GM23338 (cell line): ENCODE results near the gene HPRT1. TPM values are rescaled to one million over a fixed set of nuclear protein-coding genes. Genes with fewer than 3 reads are reported as not detected.

Experiments
- ATAC-seq: fragments of 200-7000 bp; cut with Tn5 transposase; 3 replicates; pipeline ENCODE4 v1.9.1; 2020
- DNase-seq: peaks from one replicate; pipeline ENCODE4 v3.0.0-alpha.2; 2015; ENCODE audit warnings: low spot score
- H2AFZ ChIP-seq: fragments of 200-600 bp; sonication (generic); 2 replicates; pipeline ENCODE4 v1.8.0; 2016; ENCODE audit warnings: antibody characterized with exemption, mild to moderate bottlenecking, moderate library complexity
- H3F3A ChIP-seq: fragments of 200-600 bp; sonication (generic); replicated peaks from 2 replicates; pipeline ENCODE4 v1.8.0; 2017; ENCODE audit warnings: antibody characterized with exemption, mixed run types, low read depth
- H3K27ac ChIP-seq: fragments of 200-600 bp; sonication (generic); 2 replicates; pipeline ENCODE4 v1.6.1; 2016; ENCODE audit warnings: low read depth
- H3K27me3 ChIP-seq: fragments of 200-600 bp; sonication (generic); 2 replicates; pipeline ENCODE4 v1.8.0; 2016; ENCODE audit warnings: mild to moderate bottlenecking, mixed run types, moderate library complexity; ENCODE audit not compliant: insufficient read depth
- H3K36me3 ChIP-seq: fragments of 200-600 bp; sonication (generic); 2 replicates; pipeline ENCODE4 v1.8.0; 2016; ENCODE audit warnings: mild to moderate bottlenecking; ENCODE audit not compliant: insufficient read depth
- H3K4me1 ChIP-seq: fragments of 200-600 bp; sonication (generic); 2 replicates; pipeline ENCODE4 v1.8.0; 2016; ENCODE audit warnings: mild to moderate bottlenecking, moderate library complexity; ENCODE audit not compliant: insufficient read depth
- H3K4me2 ChIP-seq: fragments of 200-600 bp; sonication (generic); 2 replicates; pipeline ENCODE4 v1.7.1; 2017; ENCODE audit warnings: mixed run types
- H3K4me3 ChIP-seq: fragments of 200-600 bp; sonication (generic); 2 replicates; pipeline ENCODE4 v1.6.1; 2016; ENCODE audit warnings: mixed run types
- H3K79me2 ChIP-seq: fragments of 200-600 bp; sonication (generic); replicated peaks from 2 replicates; pipeline ENCODE4 v1.8.0; 2017; ENCODE audit warnings: mild to moderate bottlenecking; ENCODE audit not compliant: insufficient read depth
- H3K9me2 ChIP-seq: fragments of 200-600 bp; sonication (generic); 2 replicates; pipeline ENCODE4 v1.8.0; 2017; ENCODE audit not compliant: insufficient read depth
- H4K20me1 ChIP-seq: fragments of 200-600 bp; sonication (generic); replicated peaks from 2 replicates; pipeline ENCODE4 v1.8.0; 2017; ENCODE audit warnings: mild to moderate bottlenecking; ENCODE audit not compliant: insufficient read depth
- H3K27ac Mint-ChIP-seq: 2 replicates; pipeline ENCODE4 v1.8.0; 2020; ENCODE audit warnings: inconsistent platforms, mild to moderate bottlenecking, moderate library complexity, mixed read lengths
- H3K27me3 Mint-ChIP-seq: 3 replicates; pipeline ENCODE4 v1.8.0; 2022; ENCODE audit warnings: low read depth, mild to moderate bottlenecking, moderate library complexity, mixed read lengths, inconsistent platforms; ENCODE audit not compliant: insufficient read depth, poor library complexity
- H3K36me3 Mint-ChIP-seq: 3 replicates; pipeline ENCODE4 v1.8.0; 2021; ENCODE audit warnings: low read depth, mild to moderate bottlenecking, inconsistent platforms, moderate library complexity, mixed read lengths
- H3K4me1 Mint-ChIP-seq: 3 replicates; pipeline ENCODE4 v1.8.0; 2020; ENCODE audit warnings: mild to moderate bottlenecking, inconsistent platforms, mixed read lengths
- H3K4me3 Mint-ChIP-seq: 3 replicates; pipeline ENCODE4 v1.8.0; 2021; ENCODE audit warnings: moderate library complexity, mild to moderate bottlenecking, inconsistent platforms, mixed read lengths
- H3K9me3 Mint-ChIP-seq: 3 replicates; pipeline ENCODE4 v1.8.0; 2020; ENCODE audit warnings: moderate library complexity, mild to moderate bottlenecking, inconsistent platforms, mixed read lengths
- CREB1 ChIP-seq: fragments of 250-450 bp; sonication (Bioruptor Pico); IDR thresholded peaks from 2 replicates; pipeline ENCODE4 v1.5.0; 2020; ENCODE audit warnings: low read depth, mild to moderate bottlenecking, moderate library complexity
- CTCF ChIP-seq, 2 experiments: fragments of 200-600 bp in 1 of 2; sonication (generic) in 1 of 2; conservative IDR thresholded peaks; 2 replicates each; pipeline versions ENCODE4 v1.5.1 to v1.6.1; 2016 to 2017; ENCODE audit warnings: antibody characterized with exemption in 2 of 2, low read depth in 2 of 2, mild to moderate bottlenecking in 2 of 2, moderate library complexity in 1 of 2
- EZH2 ChIP-seq: fragments of 200-600 bp; sonication (generic); IDR thresholded peaks from one replicate; pipeline ENCODE4 v1.8.0; 2017; ENCODE audit warnings: antibody characterized with exemption, mild to moderate bottlenecking, low read depth; ENCODE audit not compliant: unreplicated experiment
- JUNB ChIP-seq: IDR thresholded peaks from one replicate; pipeline ENCODE4 v1.6.1; 2016; ENCODE audit warnings: antibody characterized with exemption; ENCODE audit not compliant: unreplicated experiment
- NANOG ChIP-seq: IDR thresholded peaks from 2 replicates; pipeline ENCODE4 v1.6.1; 2016; ENCODE audit warnings: antibody characterized with exemption, borderline replicate concordance
- POLR2AphosphoS5 ChIP-seq: IDR thresholded peaks from 2 replicates; pipeline ENCODE4 v1.6.1; 2016; ENCODE audit warnings: antibody characterized with exemption, low read depth
- STAT1 ChIP-seq: IDR thresholded peaks from one replicate; pipeline ENCODE4 v1.6.1; 2016; ENCODE audit warnings: antibody characterized with exemption; ENCODE audit not compliant: unreplicated experiment
- ZNF114 ChIP-seq: fragments of 250-450 bp; sonication (Bioruptor Pico); IDR thresholded peaks from 2 replicates; pipeline ENCODE4 v1.5.0; 2020; ENCODE audit warnings: mild to moderate bottlenecking, moderate library complexity
- polyA plus RNA-seq: library from polyadenylated mRNA; unstranded; fragments of >200 nt; fragmentation: Nextera tagmentation; extraction: Ambion mirVana; gene quantifications from 2 replicates; pipeline ENCODE4 v1.2.1, GENCODE V29; 2016
- total RNA-seq: library from RNA; depleted of rRNA; stranded (reverse); fragments of >200 nt; shearing (Covaris generic); gene quantifications from 2 replicates; pipeline ENCODE4 v1.2.3, GENCODE V29; 2014
- TF ChIP-seq, protein P1 (sequence below): fragments of 250-450 bp; sonication (Bioruptor Pico); IDR thresholded peaks from 2 replicates; pipeline ENCODE4 v1.5.0; 2020; ENCODE audit warnings: mild to moderate bottlenecking, moderate library complexity

HPRT1 gene
- total and polyA plus RNA-seq, 2 experiments from 2014 or later: 27.0 to 79.4 TPM

GRCh38 chrX:134544135-134544512 lies 84.2 kb downstream of the HPRT1 start:
- peak overlapping the region; percentile 78 for H3K4me2 ChIP-seq
- Mint-ChIP-seq H3K9me3 (no peaks in the 10 kb centered on the region), H3K27ac (no peak overlapping the region), H3K36me3 (no peaks in the 10 kb centered on the region), H3K4me3 (peak overlapping the region; percentile 77), H3K27me3 (peaks cover 52% of the 10 kb centered on the region), H3K4me1 (peaks cover 44% of the 10 kb centered on the region)
- no peaks in the 10 kb centered on the region for H4K20me1 ChIP-seq
- H3K36me3 ChIP-seq: no peaks in the 10 kb centered on the region
- DNase-seq (no peak), ATAC-seq (no peak)
- H3K4me1 ChIP-seq: peaks cover 47% of the 10 kb centered on the region
- no peak overlapping the region for H3K27ac ChIP-seq
- no peaks in the 10 kb centered on the region for H3K79me2 ChIP-seq
- H3K9me2 ChIP-seq: no peaks in the 10 kb centered on the region
- TF ChIP-seq ZNF114: no peak
- TF ChIP-seq POLR2AphosphoS5: no peak
- TF ChIP-seq JUNB: no peak
- no peak for TF ChIP-seq EZH2
- TF ChIP-seq CTCF (conservative IDR thresholded peaks at IDR 0.05; ENCODE audit: low read depth in 2 of 2): no peak
- TF ChIP-seq CREB1 (CRISPR knock-in tag): no peak
- no peak for TF ChIP-seq STAT1
- TF ChIP-seq NANOG: no peak
- TF ChIP-seq, protein P1, sequence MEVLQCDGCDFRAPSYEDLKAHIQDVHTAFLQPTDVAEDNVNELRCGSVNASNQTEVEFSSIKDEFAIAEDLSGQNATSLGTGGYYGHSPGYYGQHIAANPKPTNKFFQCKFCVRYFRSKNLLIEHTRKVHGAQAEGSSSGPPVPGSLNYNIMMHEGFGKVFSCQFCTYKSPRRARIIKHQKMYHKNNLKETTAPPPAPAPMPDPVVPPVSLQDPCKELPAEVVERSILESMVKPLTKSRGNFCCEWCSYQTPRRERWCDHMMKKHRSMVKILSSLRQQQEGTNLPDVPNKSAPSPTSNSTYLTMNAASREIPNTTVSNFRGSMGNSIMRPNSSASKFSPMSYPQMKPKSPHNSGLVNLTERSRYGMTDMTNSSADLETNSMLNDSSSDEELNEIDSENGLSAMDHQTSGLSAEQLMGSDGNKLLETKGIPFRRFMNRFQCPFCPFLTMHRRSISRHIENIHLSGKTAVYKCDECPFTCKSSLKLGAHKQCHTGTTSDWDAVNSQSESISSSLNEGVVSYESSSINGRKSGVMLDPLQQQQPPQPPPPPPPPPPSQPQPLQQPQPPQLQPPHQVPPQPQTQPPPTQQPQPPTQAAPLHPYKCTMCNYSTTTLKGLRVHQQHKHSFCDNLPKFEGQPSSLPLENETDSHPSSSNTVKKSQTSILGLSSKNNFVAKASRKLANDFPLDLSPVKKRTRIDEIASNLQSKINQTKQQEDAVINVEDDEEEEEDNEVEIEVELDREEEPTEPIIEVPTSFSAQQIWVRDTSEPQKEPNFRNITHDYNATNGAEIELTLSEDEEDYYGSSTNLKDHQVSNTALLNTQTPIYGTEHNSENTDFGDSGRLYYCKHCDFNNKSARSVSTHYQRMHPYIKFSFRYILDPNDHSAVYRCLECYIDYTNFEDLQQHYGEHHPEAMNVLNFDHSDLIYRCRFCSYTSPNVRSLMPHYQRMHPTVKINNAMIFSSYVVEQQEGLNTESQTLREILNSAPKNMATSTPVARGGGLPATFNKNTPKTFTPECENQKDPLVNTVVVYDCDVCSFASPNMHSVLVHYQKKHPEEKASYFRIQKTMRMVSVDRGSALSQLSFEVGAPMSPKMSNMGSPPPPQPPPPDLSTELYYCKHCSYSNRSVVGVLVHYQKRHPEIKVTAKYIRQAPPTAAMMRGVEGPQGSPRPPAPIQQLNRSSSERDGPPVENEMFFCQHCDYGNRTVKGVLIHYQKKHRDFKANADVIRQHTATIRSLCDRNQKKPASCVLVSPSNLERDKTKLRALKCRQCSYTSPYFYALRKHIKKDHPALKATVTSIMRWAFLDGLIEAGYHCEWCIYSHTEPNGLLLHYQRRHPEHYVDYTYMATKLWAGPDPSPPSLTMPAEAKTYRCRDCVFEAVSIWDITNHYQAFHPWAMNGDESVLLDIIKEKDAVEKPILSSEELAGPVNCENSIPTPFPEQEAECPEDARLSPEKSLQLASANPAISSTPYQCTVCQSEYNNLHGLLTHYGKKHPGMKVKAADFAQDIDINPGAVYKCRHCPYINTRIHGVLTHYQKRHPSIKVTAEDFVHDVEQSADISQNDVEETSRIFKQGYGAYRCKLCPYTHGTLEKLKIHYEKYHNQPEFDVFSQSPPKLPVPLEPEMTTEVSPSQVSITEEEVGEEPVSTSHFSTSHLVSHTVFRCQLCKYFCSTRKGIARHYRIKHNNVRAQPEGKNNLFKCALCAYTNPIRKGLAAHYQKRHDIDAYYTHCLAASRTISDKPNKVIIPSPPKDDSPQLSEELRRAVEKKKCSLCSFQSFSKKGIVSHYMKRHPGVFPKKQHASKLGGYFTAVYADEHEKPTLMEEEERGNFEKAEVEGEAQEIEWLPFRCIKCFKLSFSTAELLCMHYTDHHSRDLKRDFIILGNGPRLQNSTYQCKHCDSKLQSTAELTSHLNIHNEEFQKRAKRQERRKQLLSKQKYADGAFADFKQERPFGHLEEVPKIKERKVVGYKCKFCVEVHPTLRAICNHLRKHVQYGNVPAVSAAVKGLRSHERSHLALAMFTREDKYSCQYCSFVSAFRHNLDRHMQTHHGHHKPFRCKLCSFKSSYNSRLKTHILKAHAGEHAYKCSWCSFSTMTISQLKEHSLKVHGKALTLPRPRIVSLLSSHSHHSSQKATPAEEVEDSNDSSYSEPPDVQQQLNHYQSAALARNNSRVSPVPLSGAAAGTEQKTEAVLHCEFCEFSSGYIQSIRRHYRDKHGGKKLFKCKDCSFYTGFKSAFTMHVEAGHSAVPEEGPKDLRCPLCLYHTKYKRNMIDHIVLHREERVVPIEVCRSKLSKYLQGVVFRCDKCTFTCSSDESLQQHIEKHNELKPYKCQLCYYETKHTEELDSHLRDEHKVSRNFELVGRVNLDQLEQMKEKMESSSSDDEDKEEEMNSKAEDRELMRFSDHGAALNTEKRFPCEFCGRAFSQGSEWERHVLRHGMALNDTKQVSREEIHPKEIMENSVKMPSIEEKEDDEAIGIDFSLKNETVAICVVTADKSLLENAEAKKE (CRISPR knock-in tag): no peak
- peaks cover 41% of the 10 kb centered on the region for H3K27me3 ChIP-seq
- H3K4me3 ChIP-seq: peak overlapping the region; percentile 59
- H2AFZ ChIP-seq: no peak overlapping the region
- H3F3A ChIP-seq: 0 out of 2 replicates have a peak, but pooled peaks cover 5% of the 10 kb centered on the region
